ES-I3 (cell line): ENCODE measurements around the gene EME2.
"Not testable (repeated sequence)": the region's sequence is repeated elsewhere in the genome, so short reads cannot be mapped to it uniquely, and the experiment has no call there.

ENCODE experiments used
- H3K36me3 ChIP-seq: 2 replicates; pipeline ENCODE4 v1.6.1; 2013; ENCODE audit warnings: mild to moderate bottlenecking, low read length, control low read depth, moderate library complexity; ENCODE audit not compliant: insufficient read depth
- H3K4me1 ChIP-seq: 2 replicates; pipeline ENCODE4 v1.6.1; 2013; ENCODE audit warnings: mild to moderate bottlenecking, control low read depth, low read length; ENCODE audit not compliant: insufficient read depth
- H3K9ac ChIP-seq: 2 replicates; pipeline ENCODE4 v1.6.1; 2013; ENCODE audit warnings: low read depth, mild to moderate bottlenecking, low read length, moderate library complexity
- H3K9me3 ChIP-seq: 2 replicates; pipeline ENCODE4 v1.6.1; 2013; ENCODE audit warnings: mild to moderate bottlenecking, low read length, moderate library complexity; ENCODE audit not compliant: control insufficient read depth, insufficient read depth

EME2 gene

GRCh38 chr16:1791943-1792812, 19.6 kb downstream of the EME2 start:
- Histone ChIP-seq H3K9ac (no peak overlapping the region), H3K9me3 (no peaks in the 10 kb centered on the region), H3K4me1 (no peaks in the 10 kb centered on the region), H3K36me3 (no peaks in the 10 kb centered on the region)

- Histone ChIP-seq H3K36me3 (no peaks in the 10 kb centered on the region), H3K9ac (no peak overlapping the region), H3K4me1 (no peaks in the 10 kb centered on the region), H3K9me3 (peaks cover 2% of the 10 kb centered on the region)
Observed at GRCh38 chr16:1792836-1793577, 20.4 kb downstream of the EME2 start.

GRCh38 chr16:1793578-1794220, 21.1 kb downstream of the EME2 start, which contains the start of gene IGFALS:
IGFALS (minus strand) TSS chr16:1793705; CDS start chr16:1793652, 53 bp downstream.
- Histone ChIP-seq H3K9me3 (peaks cover 3% of the 10 kb centered on the region), H3K36me3 (no peaks in the 10 kb centered on the region), H3K9ac (no peak within 1 kb of the TSS)

DNA sequence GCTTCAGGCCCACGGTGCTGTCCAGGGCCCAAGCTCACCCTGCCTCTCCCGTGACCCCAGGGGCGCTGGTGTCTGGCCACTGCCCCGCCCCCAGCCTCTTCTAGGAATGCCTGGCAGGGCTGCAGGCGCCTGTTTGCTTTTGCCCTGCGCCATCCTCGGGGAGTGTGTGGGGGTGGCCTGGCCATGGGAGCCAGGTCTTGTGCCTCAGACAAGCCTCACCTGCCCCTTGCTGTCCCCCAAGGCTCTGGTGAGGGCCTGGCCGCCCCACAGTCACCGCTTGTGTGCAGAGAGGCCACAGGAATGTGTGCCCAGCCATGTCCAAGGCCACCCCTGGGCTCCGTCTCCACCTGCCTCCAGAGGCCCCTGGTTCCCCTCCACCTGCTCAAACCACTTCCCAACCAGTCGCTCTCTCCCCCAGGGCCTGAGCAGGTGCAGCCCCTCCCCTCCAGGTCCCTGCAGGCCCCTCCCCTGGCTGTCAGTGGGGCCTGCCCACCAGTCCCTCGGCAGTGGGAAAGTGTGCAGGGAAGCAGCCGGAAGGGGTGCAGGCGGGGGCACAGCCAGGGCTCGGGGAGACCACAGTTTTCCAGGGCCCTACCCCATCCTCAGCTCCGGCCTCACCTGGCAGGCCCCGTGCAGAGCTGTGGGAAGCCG, 21.7 kb downstream of the EME2 start:
- no peaks in the 10 kb centered on the region for H3K36me3 ChIP-seq
- H3K9me3 ChIP-seq, result peaks cover 3% of the 10 kb centered on the region
- no peak overlapping the region for H3K9ac ChIP-seq
- no peaks in the 10 kb centered on the region for H3K4me1 ChIP-seq

More at GRCh38 chr16:1793578-1794220, 21.1 kb downstream of the EME2 start, which contains the start of gene IGFALS:
- H3K4me1 ChIP-seq, result no peaks in the 10 kb centered on the region

GRCh38 chr16:1794908-1795666, 22.5 kb downstream of the EME2 start:
- Histone ChIP-seq H3K36me3 (no peaks in the 10 kb centered on the region), H3K9me3 (peaks cover 3% of the 10 kb centered on the region), H3K9ac (no peak overlapping the region), H3K4me1 (no peaks in the 10 kb centered on the region)

GRCh38 chr16:1799263-1799662, 26.7 kb downstream of the EME2 start:
- H3K36me3 ChIP-seq, H3K4me1 ChIP-seq, H3K9ac ChIP-seq, H3K9me3 ChIP-seq: not testable (repeated sequence)

DNA sequence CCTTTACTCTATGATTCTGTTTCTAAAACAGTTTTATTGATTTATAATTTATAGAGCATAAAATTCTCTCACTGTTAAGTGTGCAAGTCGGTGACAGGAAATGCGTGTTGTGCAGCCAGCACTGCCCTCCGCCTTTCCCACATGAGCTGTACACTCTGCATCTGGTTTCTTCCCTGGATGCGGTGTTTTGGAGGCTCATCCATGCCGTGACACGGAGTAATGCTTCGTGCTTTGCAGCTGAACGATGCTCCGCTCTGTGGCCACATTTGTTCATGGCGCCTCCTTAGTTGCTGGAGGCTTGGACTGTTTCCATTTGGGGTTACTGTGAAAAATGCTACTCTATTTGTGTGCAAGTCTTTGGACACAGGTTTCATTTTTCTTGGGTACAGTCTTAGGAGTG, 28.1 kb downstream of the EME2 start:
- Histone ChIP-seq H3K4me1 (no peaks in the 10 kb centered on the region), H3K9me3 (peaks cover 3% of the 10 kb centered on the region), H3K36me3 (no peaks in the 10 kb centered on the region), H3K9ac (no peak overlapping the region)

DNA sequence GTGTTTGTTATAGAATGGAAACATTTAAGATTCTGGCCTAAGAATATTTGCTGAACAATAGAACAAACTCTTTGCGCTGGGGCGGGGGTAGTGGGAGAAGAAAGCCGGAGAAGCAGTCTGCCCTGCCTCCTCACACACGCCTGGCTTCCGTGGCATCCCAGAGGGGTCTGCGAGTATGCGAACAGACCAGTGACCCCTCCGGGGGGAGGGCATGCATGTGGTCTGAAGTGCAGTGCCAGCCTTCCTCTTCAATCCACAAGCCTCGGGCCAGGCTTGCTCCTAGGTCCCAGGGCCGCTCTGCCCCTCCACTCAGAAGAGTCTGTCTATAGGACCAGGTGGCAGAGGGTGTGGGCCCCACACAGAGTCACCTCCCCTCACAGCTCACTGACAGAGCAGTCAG, 35.0 kb downstream of the EME2 start:
- Histone ChIP-seq H3K4me1 (no peaks in the 10 kb centered on the region), H3K36me3 (peaks cover 3% of the 10 kb centered on the region; the same call in 1 of the 2 replicates), H3K9ac (no peak overlapping the region), H3K9me3 (no peaks in the 10 kb centered on the region)

- no peaks in the 10 kb centered on the region for H3K4me1 ChIP-seq
Observed at GRCh38 chr16:1808691-1809090, 36.1 kb downstream of the EME2 start.

DNA sequence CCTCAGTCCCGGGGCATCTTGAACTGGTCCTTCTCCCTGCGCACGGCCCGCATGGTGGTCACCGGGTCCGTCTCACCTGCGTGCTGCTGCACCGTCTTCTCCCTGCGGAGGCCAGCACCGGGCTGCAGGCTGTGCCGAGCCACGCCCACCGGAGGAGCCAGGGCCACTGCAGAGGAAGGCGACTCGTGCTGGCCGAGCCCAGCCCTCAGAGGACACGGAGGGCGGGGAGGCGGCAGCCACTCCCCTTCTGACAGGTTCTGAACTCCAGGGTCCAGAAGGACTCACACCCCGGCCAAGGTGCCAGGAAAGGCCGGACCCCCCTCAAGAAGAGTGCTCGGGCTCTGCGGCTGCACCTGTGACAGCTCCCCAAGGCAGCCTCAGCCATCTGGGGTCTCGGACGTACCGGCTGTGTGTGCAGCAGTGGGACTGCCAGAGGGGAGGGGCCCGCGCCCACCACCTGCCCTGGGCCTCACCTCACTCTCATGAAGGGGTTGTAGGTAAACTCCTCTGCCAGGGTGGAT, 36.7 kb downstream of the EME2 start:
- Histone ChIP-seq H3K9me3 (no peaks in the 10 kb centered on the region), H3K4me1 (no peaks in the 10 kb centered on the region), H3K36me3 (peaks cover 3% of the 10 kb centered on the region; the same call in 1 of the 2 replicates), H3K9ac (no peak overlapping the region)

More at GRCh38 chr16:1808691-1809090, 36.1 kb downstream of the EME2 start:
- Histone ChIP-seq H3K9me3 (no peaks in the 10 kb centered on the region), H3K36me3 (peaks cover 3% of the 10 kb centered on the region; the same call in 1 of the 2 replicates), H3K9ac (no peak overlapping the region)

- Histone ChIP-seq H3K9me3 (no peaks in the 10 kb centered on the region), H3K9ac (no peak overlapping the region), H3K4me1 (no peaks in the 10 kb centered on the region), H3K36me3 (peaks cover 3% of the 10 kb centered on the region; the same call in 1 of the 2 replicates)
Observed at GRCh38 chr16:1810106-1810505, 37.5 kb downstream of the EME2 start.

DNA sequence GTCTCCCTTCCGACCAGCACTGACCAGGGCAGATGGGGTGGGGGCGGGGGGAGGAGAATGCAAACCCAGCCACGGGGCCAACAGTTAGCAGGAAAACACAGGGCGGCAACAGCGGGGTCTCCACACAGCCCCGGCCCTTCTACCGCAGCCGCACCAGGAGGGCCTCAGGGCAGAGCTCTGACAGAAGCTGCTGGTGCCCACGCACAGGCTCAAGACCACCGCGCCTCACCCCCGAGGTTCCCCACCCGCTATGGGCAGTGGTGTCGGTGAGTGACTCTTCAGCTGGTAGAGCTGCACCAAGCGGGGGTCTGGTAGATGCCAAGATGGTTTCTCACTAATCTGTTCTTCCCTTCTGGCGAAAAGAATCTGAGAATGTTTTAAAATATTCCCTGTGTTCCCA, 37.9 kb downstream of the EME2 start:
- Histone ChIP-seq H3K4me1 (no peaks in the 10 kb centered on the region), H3K9me3 (no peaks in the 10 kb centered on the region), H3K36me3 (peaks cover 3% of the 10 kb centered on the region; the same call in 1 of the 2 replicates), H3K9ac (no peak overlapping the region)

DNA sequence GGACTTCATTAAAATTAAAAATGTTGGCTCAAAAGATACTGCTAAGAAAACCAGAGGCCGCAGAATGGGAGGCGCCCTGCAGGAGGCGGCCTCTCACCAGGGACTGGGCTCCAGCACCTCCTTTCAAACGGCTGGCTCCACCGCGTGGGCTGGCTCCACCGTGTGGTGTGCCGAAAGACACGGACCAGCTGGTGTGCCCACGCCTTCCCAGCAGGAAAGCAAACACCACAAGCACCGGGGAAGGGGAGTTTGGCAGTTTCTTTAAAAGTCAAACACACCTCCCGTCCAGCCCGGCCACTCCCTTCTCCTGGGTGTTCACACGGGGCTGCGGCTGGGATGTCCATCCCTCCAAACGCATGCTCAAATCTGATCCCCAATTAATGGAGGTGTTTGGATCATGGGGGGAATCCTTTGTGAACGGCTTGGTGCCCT, 40.1 kb downstream of the EME2 start:
- H3K9ac ChIP-seq, result no peak overlapping the region

More for the DNA sequence above, 40.1 kb downstream of the EME2 start:
- Histone ChIP-seq H3K4me1 (no peaks in the 10 kb centered on the region), H3K36me3 (no peaks in the 10 kb centered on the region; the same call in 1 of the 2 replicates), H3K9me3 (no peaks in the 10 kb centered on the region)
